HG03064 (cell line): ENCODE results near the gene TLR4.

ENCODE experiments used
- ATAC-seq: cut with Tn5 transposase; IDR thresholded peaks from one replicate; pipeline ENCODE4 v1.9.1; 2021; ENCODE audit warnings: low read depth; ENCODE audit not compliant: unreplicated experiment

The TLR4 gene

GRCh38 chr9:117742131-117742530 lies 37.9 kb downstream of the TLR4 start:
- ATAC-seq, result no peak

DNA sequence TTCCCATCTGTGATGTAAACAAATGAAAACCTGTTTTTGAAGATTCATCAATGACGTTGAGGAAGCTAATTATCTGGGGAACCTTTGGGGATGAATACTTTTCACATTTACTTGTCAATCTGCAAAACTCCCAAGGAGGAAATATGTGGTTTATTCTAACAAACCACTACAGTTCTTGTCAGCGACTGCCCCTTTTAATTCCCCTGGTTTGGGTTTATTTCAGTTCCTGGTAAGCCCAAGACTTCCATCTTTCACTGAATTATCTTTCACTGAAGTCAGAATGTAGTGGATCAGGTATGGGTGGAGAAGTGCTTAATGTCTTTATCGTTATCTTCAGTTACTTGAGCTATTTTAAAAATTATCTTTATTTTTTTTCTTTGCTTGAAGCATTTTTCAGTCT lies 40.2 kb downstream of the TLR4 start:
- ATAC-seq, result no peak

GRCh38 chr9:117744856-117745389 lies 40.7 kb downstream of the TLR4 start:
- no peak for ATAC-seq

GRCh38 chr9:117745598-117745997 lies 41.4 kb downstream of the TLR4 start:
- ATAC-seq, result no peak

GRCh38 chr9:117746263-117746662 lies 42.1 kb downstream of the TLR4 start:
- ATAC-seq, result no peak

DNA sequence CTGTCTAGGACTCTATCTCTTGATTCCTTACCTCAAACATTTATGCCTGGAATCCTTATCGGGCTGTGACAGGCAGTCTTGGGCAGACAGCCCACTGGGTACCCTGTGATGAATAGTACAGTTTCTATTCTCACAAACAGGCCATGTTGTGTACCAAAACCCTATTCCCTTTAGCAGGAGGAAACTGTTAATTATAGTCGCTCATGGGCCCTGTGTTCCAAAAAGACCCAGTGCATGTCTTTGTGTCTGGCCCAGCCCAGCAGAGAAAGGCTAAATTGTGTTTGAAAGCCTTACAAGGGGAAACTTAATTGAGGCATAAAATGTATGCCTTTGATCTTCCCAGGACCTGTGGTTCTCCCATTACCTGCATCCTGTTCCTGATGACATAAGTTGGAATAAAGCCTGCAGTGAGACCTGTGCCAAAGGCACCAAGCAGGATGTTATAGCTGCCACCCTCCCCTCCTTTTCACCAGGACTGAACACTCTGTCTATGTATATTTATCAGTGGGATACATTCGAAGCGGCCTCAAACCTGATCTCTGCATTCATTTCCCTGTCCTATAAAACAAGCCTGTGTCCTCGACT lies 43.3 kb downstream of the TLR4 start:
- ATAC-seq, result no peak

- ATAC-seq, result no peak
Observed at GRCh38 chr9:117750401-117750800, 46.2 kb downstream of the TLR4 start.

- ATAC-seq, result no peak
Observed at GRCh38 chr9:117752894-117753293, 48.7 kb downstream of the TLR4 start.

- no peak for ATAC-seq
Observed at GRCh38 chr9:117757561-117758190, 53.5 kb downstream of the TLR4 start.

DNA sequence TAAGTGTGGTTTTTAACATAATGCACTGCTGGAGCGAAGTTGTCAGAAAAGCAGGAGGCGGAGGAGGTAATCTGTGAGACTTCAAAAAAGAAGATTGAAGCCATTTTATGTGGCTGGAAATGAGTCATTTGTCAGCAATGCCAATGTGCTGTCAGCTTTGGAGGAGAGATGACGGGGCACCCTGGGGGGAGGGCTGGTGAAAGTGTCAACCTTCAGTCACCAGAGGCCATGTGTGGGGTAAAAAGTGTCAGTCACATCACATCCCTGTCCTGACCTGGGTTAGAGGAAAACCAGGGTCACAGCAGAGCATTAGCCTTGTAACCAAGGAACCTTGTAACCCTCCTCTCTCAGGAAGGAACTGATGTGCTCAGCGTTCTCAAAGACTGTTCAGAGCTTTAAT lies 59.1 kb downstream of the TLR4 start:
- no peak for ATAC-seq

DNA sequence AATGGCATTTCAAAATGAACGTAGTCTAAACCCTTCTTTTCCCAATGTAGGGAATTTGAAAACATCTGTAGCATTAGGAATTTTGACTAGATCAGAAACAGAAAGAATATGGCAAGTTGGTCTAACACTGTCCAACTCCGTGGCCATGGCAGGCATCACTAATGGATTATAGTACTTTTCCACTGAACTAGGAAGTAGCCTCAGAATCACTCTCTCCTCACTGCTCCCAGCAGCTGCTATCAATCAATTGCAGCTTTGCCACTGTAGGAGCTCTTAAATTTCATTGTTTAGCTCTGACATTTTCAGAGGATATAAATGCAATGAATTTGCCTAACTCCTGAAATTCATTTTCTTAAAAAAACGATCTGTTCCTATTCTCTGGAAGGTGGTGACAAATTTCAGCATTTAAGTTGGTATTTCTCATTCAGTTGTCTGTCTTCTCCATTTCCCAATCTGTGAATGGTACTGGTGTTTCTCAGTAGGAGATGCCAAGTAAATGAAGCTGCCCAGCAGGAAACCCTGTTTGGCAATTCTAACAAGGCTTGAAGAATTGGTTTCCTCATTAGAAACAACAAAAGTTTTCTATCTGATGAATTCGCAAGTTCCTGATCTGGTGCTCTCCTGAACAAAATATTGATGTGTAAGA lies 64.7 kb downstream of the TLR4 start:
- no peak for ATAC-seq

DNA sequence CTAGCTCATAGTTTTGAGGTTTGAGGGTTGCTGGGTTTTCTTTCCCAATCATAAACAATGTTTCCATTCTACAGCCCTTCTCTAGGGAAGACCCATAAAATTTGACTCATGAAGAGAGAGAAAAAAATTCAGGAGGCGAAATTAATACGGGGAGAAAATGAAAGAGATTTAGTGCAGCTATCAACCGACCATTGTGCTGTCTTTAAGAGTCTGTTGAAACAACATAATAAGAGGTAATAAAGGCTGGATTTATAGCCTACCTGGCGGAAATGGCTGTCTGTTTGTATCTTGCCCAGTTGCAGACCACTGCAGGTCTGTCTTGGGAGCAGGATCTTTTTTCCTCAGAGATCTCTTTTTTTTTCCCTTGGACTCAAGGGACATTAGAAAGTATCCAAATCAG lies 66.9 kb downstream of the TLR4 start:
- ATAC-seq, result no peak

- no peak for ATAC-seq
Observed at GRCh38 chr9:117772960-117773359, 68.8 kb downstream of the TLR4 start.
